Measurements from ENCODE around the gene UQCC5.
A peak's percentile ranks its signal among the peaks of the same experiment; 100 is the strongest.
"Not testable (repeated sequence)": the region's sequence is repeated elsewhere in the genome, so short reads cannot be mapped to it uniquely, and the experiment has no call there.

GRCh38 chr3:52526671-52527038 lies 9.8 kb upstream of the UQCC5 start:
- TF ChIP-seq CTCF (IDR thresholded peaks at IDR 0.05; ENCODE audit: extremely low read depth in 1 of 2, insufficient read depth in 1 of 2, low read depth in 1 of 2, low read length in 2 of 2); POLR2A (IDR thresholded peaks at IDR 0.05; ENCODE audit: low read depth, low read length); EZH2 (IDR thresholded peaks at IDR 0.05; ENCODE audit: borderline replicate concordance, low read depth, low read length, severe bottlenecking); FOS (IDR thresholded peaks at IDR 0.05; ENCODE audit: borderline replicate concordance, insufficient read depth, low read length); MAX (IDR thresholded peaks at IDR 0.05; ENCODE audit: insufficient read depth, insufficient read length): not testable (repeated sequence)
- TF ChIP-seq POLR2AphosphoS5 (IDR thresholded peaks at IDR 0.05; ENCODE audit: insufficient read depth, low read depth, low read length): peak; percentile 33
